ENCODE results near the gene SNX12. TPM values are rescaled to one million over a fixed set of nuclear protein-coding genes. Genes with fewer than 3 reads are reported as not detected.
A peak's percentile ranks its signal among the peaks of the same experiment; 100 is the strongest.

SNX12 gene
- total RNA-seq (2014; rRNA removed; shearing (Covaris generic); ENCODE audit: low replicate concordance) = 18.9 and 38.3 TPM in 2 replicates

GRCh38 chrX:71068044-71068918 is at the start of gene SNX12:
Gene SNX12, minus strand, starts transcription at chrX:71068334. Its CDS starts 28 bp downstream, at chrX:71068306.
- peak; percentile 95 for DNase-seq
- peak within 1 kb of the TSS; percentile 54 for H3K27ac ChIP-seq (ENCODE audit: low read length)
- H2AFZ ChIP-seq (ENCODE audit: low read length) = peak within 1 kb of the TSS; percentile 65; the same call in 1 of the 2 replicates
- peaks cover 7% of the 10 kb centered on the region for H3K4me1 ChIP-seq (ENCODE audit: low read length)
- peak within 1 kb of the TSS; percentile 71 for H3K9ac ChIP-seq (ENCODE audit: low read length)
- no peaks in the 10 kb centered on the region for H3K27me3 ChIP-seq (ENCODE audit: low read length)
- peak within 1 kb of the TSS; percentile 82 for H3K4me3 ChIP-seq (ENCODE audit: low read length)
- no peaks in the 10 kb centered on the region for H4K20me1 ChIP-seq (ENCODE audit: insufficient read depth, low read depth, low read length)
- peak within 1 kb of the TSS; percentile 80 for H3K4me2 ChIP-seq (ENCODE audit: low read depth, low read length, poor library complexity, severe bottlenecking)
- H3K9me2 ChIP-seq (replicated peaks; ENCODE audit: insufficient read depth, low read length) = no peaks in the 10 kb centered on the region
- peaks cover 29% of the 10 kb centered on the region for H3K79me2 ChIP-seq (ENCODE audit: low read length)
- H3K9me3 ChIP-seq (ENCODE audit: low read length) = no peaks in the 10 kb centered on the region; the same call in 1 of the 2 replicates
- no peaks in the 10 kb centered on the region for H3K36me3 ChIP-seq (ENCODE audit: insufficient read depth, low read length)

DNA sequence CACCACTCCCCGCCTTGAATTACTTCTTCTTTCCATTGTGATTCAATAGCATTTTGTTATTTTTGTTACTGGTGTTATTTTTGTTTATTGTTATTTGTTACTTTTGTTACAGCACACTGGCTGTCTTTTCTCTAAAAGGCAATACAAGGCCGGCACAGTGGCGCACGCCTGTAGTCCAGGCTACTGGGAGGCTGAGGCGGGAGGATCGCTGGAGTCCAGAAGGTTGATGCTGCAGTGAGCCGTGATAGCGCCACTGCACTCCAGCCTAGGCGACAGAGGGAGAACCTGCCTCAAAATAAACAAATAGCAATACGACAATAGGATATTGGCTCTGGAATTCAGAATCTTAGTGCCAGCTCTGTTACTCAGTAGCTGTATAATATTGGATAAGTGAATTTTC is 49.2 kb upstream of the SNX12 start:
- no peak for DNase-seq
- no peaks in the 10 kb centered on the region for H4K20me1 ChIP-seq (ENCODE audit: insufficient read depth, low read depth, low read length)
- no peaks in the 10 kb centered on the region for H3K36me3 ChIP-seq (ENCODE audit: insufficient read depth, low read length)
- H2AFZ ChIP-seq (ENCODE audit: low read length) = no peak overlapping the region
- H3K4me2 ChIP-seq (ENCODE audit: low read depth, low read length, poor library complexity, severe bottlenecking) = peak overlapping the region; percentile 85
- peak overlapping the region; percentile 77; the same call in 1 of the 2 replicates for H3K4me3 ChIP-seq (ENCODE audit: low read length)
- H3K9me3 ChIP-seq (ENCODE audit: low read length) = no peaks in the 10 kb centered on the region
- peaks cover 10% of the 10 kb centered on the region for H3K79me2 ChIP-seq (ENCODE audit: low read length)
- peaks cover 18% of the 10 kb centered on the region for H3K4me1 ChIP-seq (ENCODE audit: low read length)
- H3K9ac ChIP-seq (ENCODE audit: low read length) = peak overlapping the region; percentile 38
- no peaks in the 10 kb centered on the region for H3K9me2 ChIP-seq (replicated peaks; ENCODE audit: insufficient read depth, low read length)
- H3K27ac ChIP-seq (ENCODE audit: low read length) = no peak overlapping the region
- no peaks in the 10 kb centered on the region for H3K27me3 ChIP-seq (ENCODE audit: low read length)

DNA sequence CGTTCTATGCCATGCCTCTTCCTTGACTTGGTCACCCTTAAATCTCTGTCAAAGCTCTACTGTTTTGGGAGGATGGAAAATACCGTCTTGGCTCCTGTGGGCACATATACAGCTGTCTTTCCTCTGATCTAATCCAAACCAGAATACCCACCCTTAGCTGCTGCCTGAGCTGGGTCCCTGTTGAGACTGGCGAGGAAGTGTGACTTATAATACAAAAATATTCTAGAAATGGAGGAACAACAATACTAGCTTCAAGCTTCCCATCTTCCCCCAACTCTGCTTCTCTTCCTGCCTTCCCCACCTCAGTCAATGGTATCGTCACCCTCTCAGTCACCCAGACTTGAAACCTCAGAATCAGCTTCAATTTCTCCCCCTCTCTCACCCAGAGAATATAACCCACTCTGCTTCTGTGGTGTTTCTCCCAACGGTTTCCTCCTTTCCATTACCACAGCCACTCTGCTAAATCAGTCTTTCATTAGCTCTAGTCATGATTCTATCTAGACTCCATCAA is 43.8 kb upstream of the SNX12 start:
- Histone ChIP-seq H3K36me3 (ENCODE audit: insufficient read depth, low read length) (no peaks in the 10 kb centered on the region), H3K27ac (ENCODE audit: low read length) (no peak overlapping the region), H3K4me1 (ENCODE audit: low read length) (peaks cover 17% of the 10 kb centered on the region), H3K4me3 (ENCODE audit: low read length) (no peak overlapping the region), H3K27me3 (ENCODE audit: low read length) (no peaks in the 10 kb centered on the region), H3K9me3 (ENCODE audit: low read length) (no peaks in the 10 kb centered on the region), H4K20me1 (ENCODE audit: insufficient read depth, low read depth, low read length) (no peaks in the 10 kb centered on the region), H2AFZ (ENCODE audit: low read length) (peak overlapping the region; percentile 65; the same call in 1 of the 2 replicates), H3K9ac (ENCODE audit: low read length) (no peak overlapping the region), H3K4me2 (ENCODE audit: low read depth, low read length, poor library complexity, severe bottlenecking) (peak overlapping the region; percentile 28), H3K9me2 (replicated peaks; ENCODE audit: insufficient read depth, low read length) (no peaks in the 10 kb centered on the region), H3K79me2 (ENCODE audit: low read length) (no peaks in the 10 kb centered on the region)
- DNase-seq = no peak

GRCh38 chrX:71111141-71111843 is 43.2 kb upstream of the SNX12 start, which contains the start of gene IL2RG:
Gene IL2RG, minus strand, starts transcription at chrX:71111577. Its CDS starts 38 bp downstream, at chrX:71111539.
- no peak for DNase-seq
- Histone ChIP-seq H2AFZ (ENCODE audit: low read length) (peak within 1 kb of the TSS; percentile 65), H3K36me3 (ENCODE audit: insufficient read depth, low read length) (no peaks in the 10 kb centered on the region), H3K27ac (ENCODE audit: low read length) (no peak within 1 kb of the TSS), H3K27me3 (ENCODE audit: low read length) (no peaks in the 10 kb centered on the region), H4K20me1 (ENCODE audit: insufficient read depth, low read depth, low read length) (no peaks in the 10 kb centered on the region), H3K4me2 (ENCODE audit: low read depth, low read length, poor library complexity, severe bottlenecking) (peak within 1 kb of the TSS; percentile 28), H3K9ac (ENCODE audit: low read length) (no peak within 1 kb of the TSS), H3K4me1 (ENCODE audit: low read length) (peaks cover 17% of the 10 kb centered on the region), H3K4me3 (ENCODE audit: low read length) (no peak within 1 kb of the TSS), H3K79me2 (ENCODE audit: low read length) (no peaks in the 10 kb centered on the region), H3K9me3 (ENCODE audit: low read length) (no peaks in the 10 kb centered on the region), H3K9me2 (replicated peaks; ENCODE audit: insufficient read depth, low read length) (no peaks in the 10 kb centered on the region)

GRCh38 chrX:71109051-71109450 is 40.9 kb upstream of the SNX12 start:
- Histone ChIP-seq H3K4me2 (ENCODE audit: low read depth, low read length, poor library complexity, severe bottlenecking) (no peak overlapping the region), H3K9ac (ENCODE audit: low read length) (no peak overlapping the region), H3K9me2 (replicated peaks; ENCODE audit: insufficient read depth, low read length) (no peaks in the 10 kb centered on the region), H2AFZ (ENCODE audit: low read length) (no peak overlapping the region), H3K4me1 (ENCODE audit: low read length) (peaks cover 17% of the 10 kb centered on the region), H3K36me3 (ENCODE audit: insufficient read depth, low read length) (no peaks in the 10 kb centered on the region), H3K79me2 (ENCODE audit: low read length) (no peaks in the 10 kb centered on the region), H3K9me3 (ENCODE audit: low read length) (no peaks in the 10 kb centered on the region), H3K4me3 (ENCODE audit: low read length) (no peak overlapping the region), H3K27ac (ENCODE audit: low read length) (no peak overlapping the region), H4K20me1 (ENCODE audit: insufficient read depth, low read depth, low read length) (no peaks in the 10 kb centered on the region), H3K27me3 (ENCODE audit: low read length) (no peaks in the 10 kb centered on the region)
- DNase-seq = no peak

DNA sequence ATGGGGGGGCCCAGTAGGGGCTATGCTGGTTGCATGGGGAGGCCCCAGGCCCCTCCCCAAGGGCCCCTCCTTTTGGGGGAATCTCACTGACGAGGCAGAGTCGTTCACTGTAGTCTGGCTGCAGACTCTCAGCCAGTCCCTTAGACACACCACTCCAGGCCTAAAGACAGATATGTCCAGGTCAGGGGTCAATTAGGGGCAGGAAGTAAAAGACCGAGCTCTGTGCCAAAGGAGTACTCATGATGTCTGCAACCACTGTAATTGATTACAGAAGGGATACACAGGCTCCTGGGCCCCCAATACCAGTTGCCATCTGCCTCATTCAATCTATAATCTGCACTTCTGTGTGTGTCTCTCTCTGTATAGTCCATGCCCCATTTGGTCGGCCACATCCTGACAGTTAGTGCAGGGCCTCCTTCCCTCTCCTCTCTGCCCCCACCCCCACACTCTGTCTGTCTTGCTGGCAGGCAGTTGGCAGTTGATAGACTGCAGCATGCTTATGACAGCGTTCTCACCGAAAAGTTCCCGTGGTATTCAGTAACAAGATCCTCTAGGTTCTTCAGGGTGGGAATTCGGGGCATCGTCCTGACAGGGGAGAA is 39.7 kb upstream of the SNX12 start:
- no peak overlapping the region for H3K9ac ChIP-seq (ENCODE audit: low read length)

DNA sequence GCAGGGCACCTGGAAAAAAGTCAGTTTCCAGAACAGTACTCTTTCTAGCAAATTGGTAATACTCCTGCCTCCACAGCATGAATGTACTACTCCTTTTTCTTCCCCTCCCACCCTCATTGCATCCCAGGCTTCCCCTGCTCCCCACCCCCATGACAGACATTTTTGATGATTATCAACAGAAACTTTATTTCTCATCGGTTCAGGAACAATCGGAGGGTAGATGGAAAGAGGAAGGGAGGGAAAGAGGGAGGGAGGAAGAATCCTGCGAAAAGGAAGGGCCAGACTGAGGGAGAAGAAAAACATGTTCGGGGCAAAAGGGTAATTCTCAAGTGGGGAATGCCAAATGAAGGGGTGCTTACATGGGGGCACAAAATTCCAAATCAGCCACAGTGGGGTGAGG is 39.1 kb upstream of the SNX12 start:
- H3K4me1 ChIP-seq (ENCODE audit: low read length) = peaks cover 19% of the 10 kb centered on the region
- no peak overlapping the region for H3K4me3 ChIP-seq (ENCODE audit: low read length)
- no peak overlapping the region for H2AFZ ChIP-seq (ENCODE audit: low read length)
- no peaks in the 10 kb centered on the region for H3K9me3 ChIP-seq (ENCODE audit: low read length)
- H3K9me2 ChIP-seq (replicated peaks; ENCODE audit: insufficient read depth, low read length) = no peaks in the 10 kb centered on the region
- no peaks in the 10 kb centered on the region for H3K27me3 ChIP-seq (ENCODE audit: low read length)
- no peak for DNase-seq
- no peaks in the 10 kb centered on the region for H3K79me2 ChIP-seq (ENCODE audit: low read length)
- H3K27ac ChIP-seq (ENCODE audit: low read length) = no peak overlapping the region
- no peak overlapping the region for H3K9ac ChIP-seq (ENCODE audit: low read length)
- no peak overlapping the region for H3K4me2 ChIP-seq (ENCODE audit: low read depth, low read length, poor library complexity, severe bottlenecking)
- no peaks in the 10 kb centered on the region for H3K36me3 ChIP-seq (ENCODE audit: insufficient read depth, low read length)
- no peaks in the 10 kb centered on the region for H4K20me1 ChIP-seq (ENCODE audit: insufficient read depth, low read depth, low read length)

More for the DNA sequence above, 39.7 kb upstream of the SNX12 start:
- no peak overlapping the region for H3K27ac ChIP-seq (ENCODE audit: low read length)
- no peaks in the 10 kb centered on the region for H3K27me3 ChIP-seq (ENCODE audit: low read length)
- H3K79me2 ChIP-seq (ENCODE audit: low read length) = no peaks in the 10 kb centered on the region
- no peak overlapping the region for H2AFZ ChIP-seq (ENCODE audit: low read length)
- H3K4me2 ChIP-seq (ENCODE audit: low read depth, low read length, poor library complexity, severe bottlenecking) = no peak overlapping the region
- H3K4me3 ChIP-seq (ENCODE audit: low read length) = no peak overlapping the region
- H3K9me2 ChIP-seq (replicated peaks; ENCODE audit: insufficient read depth, low read length) = no peaks in the 10 kb centered on the region
- H4K20me1 ChIP-seq (ENCODE audit: insufficient read depth, low read depth, low read length) = no peaks in the 10 kb centered on the region
- peaks cover 25% of the 10 kb centered on the region for H3K4me1 ChIP-seq (ENCODE audit: low read length)
- no peak for DNase-seq
- no peaks in the 10 kb centered on the region for H3K9me3 ChIP-seq (ENCODE audit: low read length)
- H3K36me3 ChIP-seq (ENCODE audit: insufficient read depth, low read length) = no peaks in the 10 kb centered on the region
